ENCODE data around the gene MICAL2.

The MICAL2 gene

DNA sequence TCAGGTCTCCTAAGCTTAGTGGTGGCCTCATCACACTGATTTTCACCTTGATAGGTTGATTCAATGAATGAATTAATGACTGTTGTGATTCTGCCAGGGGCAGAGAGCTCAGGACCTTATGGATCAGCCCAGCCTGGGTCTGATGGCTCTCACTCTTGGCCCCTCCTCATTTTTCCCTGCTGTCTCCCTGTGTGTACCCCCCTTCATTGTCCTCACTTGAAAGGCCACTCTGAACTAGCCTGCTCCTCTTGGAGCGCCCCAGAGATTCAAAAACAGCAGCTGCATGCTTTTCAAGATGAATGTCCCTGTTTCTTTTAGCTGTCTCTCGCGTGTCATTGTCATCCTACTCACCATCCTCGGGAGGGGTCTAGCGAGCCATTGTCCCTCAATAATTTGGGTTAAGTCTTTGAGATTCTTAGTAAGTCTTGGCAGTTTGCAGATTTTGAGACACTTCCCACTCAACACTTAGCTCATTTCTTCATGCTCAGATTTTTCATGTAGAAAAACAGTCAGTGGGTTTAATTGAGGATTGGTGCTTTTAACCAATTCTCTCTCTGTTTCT is 42.5 kb upstream of the MICAL2 start:
- H3K9me3 ChIP-seq = peaks cover 7% of the 10 kb centered on the region
- H3K4me1 ChIP-seq = peaks cover 6% of the 10 kb centered on the region; the same call in 1 of the 2 replicates
- no peak overlapping the region for H3K4me2 ChIP-seq
- no peaks in the 10 kb centered on the region for H3K27me3 ChIP-seq
- H4K20me1 ChIP-seq = no peaks in the 10 kb centered on the region
- no peaks in the 10 kb centered on the region for H3K36me3 ChIP-seq
- no peak overlapping the region for H3K4me3 ChIP-seq
- no peak overlapping the region for H3K27ac ChIP-seq
- no peak overlapping the region for H3K9ac ChIP-seq
- no peak for TF ChIP-seq Cebpa-rat (IDR thresholded peaks at IDR 0.05)

DNA sequence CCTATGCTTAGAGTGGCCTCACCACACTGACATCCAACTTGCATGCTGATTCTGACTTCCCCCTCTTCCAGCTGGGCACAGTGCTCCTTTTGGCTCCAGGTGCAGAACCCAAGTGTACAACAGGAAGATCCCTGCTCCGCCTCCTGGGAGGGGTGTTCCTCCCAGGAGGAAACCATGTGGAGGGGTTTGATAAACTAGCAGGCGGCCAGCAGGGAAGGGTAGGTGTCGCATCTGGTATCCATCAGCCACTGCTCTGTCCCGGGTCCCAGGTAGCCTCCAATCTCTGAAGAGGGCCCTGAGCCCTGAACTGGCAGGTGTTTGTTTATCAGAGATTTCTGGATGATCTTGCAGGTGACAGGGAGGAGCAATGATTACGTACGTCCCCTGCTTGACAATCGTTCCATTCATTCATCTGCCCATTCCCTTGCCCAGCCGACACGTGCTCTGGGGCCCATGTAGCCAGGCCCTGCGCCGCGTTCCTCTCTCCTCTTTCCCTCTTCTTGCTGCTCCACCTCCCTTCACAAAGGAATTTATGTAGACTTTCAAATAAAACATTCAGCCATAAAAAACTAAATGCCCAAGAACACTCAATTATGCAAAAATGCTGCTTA is 41.2 kb upstream of the MICAL2 start:
- H3K4me1 ChIP-seq = peaks cover 6% of the 10 kb centered on the region; the same call in 1 of the 2 replicates
- H3K9me3 ChIP-seq = peaks cover 7% of the 10 kb centered on the region
- no peaks in the 10 kb centered on the region for H3K27me3 ChIP-seq
- H4K20me1 ChIP-seq = no peaks in the 10 kb centered on the region
- peak overlapping the region; percentile 43 for H3K4me2 ChIP-seq
- no peak overlapping the region for H3K9ac ChIP-seq
- no peak overlapping the region for H3K4me3 ChIP-seq
- TF ChIP-seq Cebpa-rat (IDR thresholded peaks at IDR 0.05) = no peak
- H3K27ac ChIP-seq = no peak overlapping the region
- H3K36me3 ChIP-seq = no peaks in the 10 kb centered on the region

DNA sequence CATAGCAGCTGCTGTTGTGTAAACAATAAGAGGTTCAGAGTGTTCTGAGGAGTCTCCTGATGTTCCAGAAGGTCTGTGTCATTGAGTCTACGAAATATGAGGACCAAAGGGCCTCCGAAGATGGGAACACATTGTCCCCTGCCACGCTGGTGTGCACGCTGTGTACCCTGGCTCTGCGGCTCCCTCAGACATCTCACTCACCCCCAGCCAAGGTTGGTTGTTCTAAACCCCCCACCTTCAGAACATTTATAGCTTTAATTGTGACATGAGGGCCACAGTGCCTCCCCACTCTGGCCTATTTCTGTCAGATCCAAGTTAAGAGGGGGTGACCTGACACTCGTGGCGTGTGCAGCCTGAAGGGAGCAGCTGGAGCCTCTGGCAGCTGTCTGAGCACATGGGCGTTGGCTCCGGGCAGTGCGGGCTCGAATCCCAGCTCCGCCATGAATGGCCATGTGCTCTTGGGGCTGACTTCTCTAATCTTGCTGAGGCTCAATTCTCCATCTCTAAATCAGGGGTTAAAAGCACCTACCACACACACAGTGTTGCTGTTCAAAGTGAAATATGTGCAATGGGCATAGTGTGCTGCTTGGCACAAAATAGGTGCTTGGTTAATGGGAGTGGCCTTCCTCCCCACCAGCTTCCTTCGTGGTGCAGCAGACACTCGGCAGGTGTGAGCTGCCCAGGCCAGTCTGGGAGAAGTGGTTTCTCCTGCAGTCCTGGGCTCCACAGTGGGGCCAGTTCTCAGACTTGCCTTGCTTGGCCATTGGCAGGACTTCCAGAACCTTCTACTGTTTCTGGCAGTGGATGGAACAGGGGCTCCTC is 39.7 kb upstream of the MICAL2 start:
- no peak overlapping the region for H3K27ac ChIP-seq
- no peak for TF ChIP-seq Cebpa-rat (IDR thresholded peaks at IDR 0.05)

DNA sequence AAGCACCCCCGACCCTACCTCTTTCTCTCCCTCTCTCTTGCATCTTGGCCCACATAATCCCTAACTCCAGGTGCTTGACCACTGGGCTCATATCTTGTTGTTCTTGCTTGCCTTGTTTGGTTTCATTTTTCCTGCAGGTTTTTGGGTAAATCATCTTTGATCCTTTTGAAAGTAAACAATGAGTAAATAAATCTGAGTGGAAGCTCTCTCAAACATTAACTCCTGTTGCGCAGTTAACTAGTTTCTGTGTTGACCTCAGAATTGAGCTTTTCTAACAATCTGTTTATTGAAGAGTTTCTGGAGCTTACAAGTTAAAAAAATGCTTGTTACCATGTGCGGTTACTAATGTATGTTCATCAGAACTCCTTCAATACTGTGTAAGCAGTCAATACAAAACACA is 38.8 kb upstream of the MICAL2 start:
- Histone ChIP-seq H3K27me3 (no peaks in the 10 kb centered on the region), H3K36me3 (no peaks in the 10 kb centered on the region), H4K20me1 (no peaks in the 10 kb centered on the region), H3K27ac (no peak overlapping the region), H3K4me1 (peaks cover 9% of the 10 kb centered on the region; the same call in 1 of the 2 replicates), H3K9ac (no peak overlapping the region), H3K4me2 (no peak overlapping the region), H3K9me3 (no peaks in the 10 kb centered on the region), H3K4me3 (no peak overlapping the region)
- no peak for TF ChIP-seq Cebpa-rat (IDR thresholded peaks at IDR 0.05)

More for the DNA sequence above, 39.7 kb upstream of the MICAL2 start:
- Histone ChIP-seq H3K36me3 (no peaks in the 10 kb centered on the region), H3K4me2 (no peak overlapping the region), H3K4me3 (no peak overlapping the region), H3K9ac (no peak overlapping the region), H3K27me3 (no peaks in the 10 kb centered on the region), H3K9me3 (no peaks in the 10 kb centered on the region), H3K4me1 (peaks cover 9% of the 10 kb centered on the region; the same call in 1 of the 2 replicates), H4K20me1 (no peaks in the 10 kb centered on the region)

DNA sequence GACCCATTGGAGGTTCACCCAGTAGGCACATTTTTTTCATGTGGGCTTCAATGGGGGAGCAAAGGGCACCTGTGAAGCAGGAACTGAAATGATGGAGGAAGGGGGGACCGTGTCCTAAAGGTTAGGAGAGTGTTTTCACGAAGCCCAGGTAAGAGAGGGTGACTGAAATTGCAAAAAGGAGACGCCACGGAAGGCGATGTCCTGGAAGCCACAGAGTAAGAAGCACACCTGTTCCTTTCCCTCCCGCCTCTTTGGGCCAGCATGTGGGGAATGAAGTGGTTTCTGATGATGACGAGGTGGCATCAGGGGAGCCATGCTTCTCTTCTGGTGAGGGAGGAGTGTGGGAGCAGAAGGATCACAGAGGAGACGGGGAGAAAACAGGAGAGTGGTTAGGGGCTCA is 37.0 kb upstream of the MICAL2 start:
- peaks cover 9% of the 10 kb centered on the region; the same call in 1 of the 2 replicates for H3K4me1 ChIP-seq
- no peak for TF ChIP-seq Cebpa-rat (IDR thresholded peaks at IDR 0.05)
- H4K20me1 ChIP-seq = no peaks in the 10 kb centered on the region
- no peak overlapping the region for H3K4me3 ChIP-seq
- no peaks in the 10 kb centered on the region for H3K9me3 ChIP-seq
- H3K27me3 ChIP-seq = no peaks in the 10 kb centered on the region
- H3K9ac ChIP-seq = no peak overlapping the region
- H3K4me2 ChIP-seq = no peak overlapping the region
- H3K36me3 ChIP-seq = no peaks in the 10 kb centered on the region
- H3K27ac ChIP-seq = no peak overlapping the region

DNA sequence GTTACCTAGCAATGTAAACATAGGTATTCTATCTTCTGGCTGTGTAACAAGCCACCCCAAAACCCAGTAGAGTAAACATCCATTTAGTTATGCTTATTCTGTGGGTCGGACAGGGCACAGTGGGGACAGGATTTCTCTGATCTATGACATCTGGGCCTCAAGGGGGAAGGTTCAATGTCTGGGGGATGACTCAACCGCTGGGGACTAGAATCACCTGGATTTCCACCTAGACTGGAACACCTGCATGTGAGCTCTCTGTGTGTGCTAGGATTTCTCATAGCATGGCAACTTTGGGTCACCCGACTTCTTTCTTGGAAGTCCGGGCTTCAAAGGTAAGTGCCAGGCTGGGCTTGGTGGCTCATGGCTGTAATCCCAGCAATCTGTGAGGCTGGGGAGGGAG is 36.5 kb upstream of the MICAL2 start:
- Histone ChIP-seq H3K4me3 (no peak overlapping the region), H3K36me3 (no peaks in the 10 kb centered on the region), H3K27me3 (no peaks in the 10 kb centered on the region), H3K4me1 (peaks cover 8% of the 10 kb centered on the region; the same call in 1 of the 2 replicates), H3K9ac (no peak overlapping the region), H3K27ac (no peak overlapping the region), H3K9me3 (no peaks in the 10 kb centered on the region), H3K4me2 (no peak overlapping the region), H4K20me1 (no peaks in the 10 kb centered on the region)
- no peak for TF ChIP-seq Cebpa-rat (IDR thresholded peaks at IDR 0.05)

DNA sequence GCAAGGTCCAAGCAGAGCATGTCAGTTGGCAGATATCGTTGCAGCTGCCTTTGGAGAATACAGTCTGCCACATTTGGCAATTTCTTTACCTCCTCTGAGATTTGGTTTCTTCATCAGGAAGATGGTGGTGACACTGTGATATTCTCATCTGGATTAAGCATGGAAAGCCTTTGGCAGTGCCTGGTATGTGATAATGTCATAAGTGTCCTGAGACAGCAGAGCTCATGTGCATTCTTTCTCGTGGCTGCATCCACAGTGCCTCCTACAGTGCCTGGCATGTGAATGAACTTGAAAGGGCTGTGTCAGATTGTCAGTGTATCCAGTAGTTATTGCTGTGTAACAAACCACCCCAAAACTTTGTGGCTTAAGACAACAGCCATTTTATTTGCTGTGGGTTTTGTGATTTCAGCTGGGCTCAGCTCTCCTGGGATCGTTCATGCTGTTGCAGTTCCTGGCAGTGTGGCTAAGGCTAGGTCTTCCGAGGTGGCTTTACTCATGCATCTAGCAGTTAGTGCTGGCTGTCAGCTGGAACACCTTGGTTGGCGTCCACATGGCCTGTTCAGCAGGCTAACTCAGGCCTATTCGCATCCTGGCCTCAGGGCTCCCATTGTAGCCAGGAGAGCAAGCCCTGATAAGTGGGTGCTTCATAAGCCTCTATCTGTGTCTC is 35.7 kb upstream of the MICAL2 start:
- H4K20me1 ChIP-seq = no peaks in the 10 kb centered on the region
- no peaks in the 10 kb centered on the region for H3K9me3 ChIP-seq
- no peaks in the 10 kb centered on the region for H3K27me3 ChIP-seq
- no peaks in the 10 kb centered on the region for H3K36me3 ChIP-seq
- H3K4me2 ChIP-seq = no peak overlapping the region
- H3K9ac ChIP-seq = no peak overlapping the region
- no peak overlapping the region for H3K27ac ChIP-seq
- 0 out of 2 replicates have a peak, but pooled peaks cover 3% of the 10 kb centered on the region for H3K4me1 ChIP-seq
- H3K4me3 ChIP-seq = no peak overlapping the region
- no peak for TF ChIP-seq Cebpa-rat (IDR thresholded peaks at IDR 0.05)

DNA sequence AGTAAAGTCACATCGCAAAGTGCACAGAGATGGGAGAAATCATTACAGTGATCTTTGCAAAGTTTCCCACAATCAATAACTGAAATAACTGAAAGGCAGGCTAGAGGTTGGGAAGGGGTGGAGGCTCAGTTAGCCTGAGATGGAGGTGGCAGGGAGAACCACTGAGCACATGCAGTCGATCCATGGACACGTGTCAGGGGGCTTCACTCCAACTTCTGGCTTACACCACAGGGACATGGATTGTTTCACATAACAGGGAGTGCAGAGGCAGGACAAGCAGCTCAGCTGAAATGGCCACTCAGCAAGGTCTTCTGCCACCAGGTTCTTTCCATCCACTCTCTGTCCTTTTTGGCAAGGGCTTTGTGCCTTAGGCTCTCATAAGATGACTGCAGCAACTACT is 35.1 kb upstream of the MICAL2 start:
- Histone ChIP-seq H3K4me1 (0 out of 2 replicates have a peak, but pooled peaks cover 3% of the 10 kb centered on the region), H3K27ac (no peak overlapping the region)

DNA sequence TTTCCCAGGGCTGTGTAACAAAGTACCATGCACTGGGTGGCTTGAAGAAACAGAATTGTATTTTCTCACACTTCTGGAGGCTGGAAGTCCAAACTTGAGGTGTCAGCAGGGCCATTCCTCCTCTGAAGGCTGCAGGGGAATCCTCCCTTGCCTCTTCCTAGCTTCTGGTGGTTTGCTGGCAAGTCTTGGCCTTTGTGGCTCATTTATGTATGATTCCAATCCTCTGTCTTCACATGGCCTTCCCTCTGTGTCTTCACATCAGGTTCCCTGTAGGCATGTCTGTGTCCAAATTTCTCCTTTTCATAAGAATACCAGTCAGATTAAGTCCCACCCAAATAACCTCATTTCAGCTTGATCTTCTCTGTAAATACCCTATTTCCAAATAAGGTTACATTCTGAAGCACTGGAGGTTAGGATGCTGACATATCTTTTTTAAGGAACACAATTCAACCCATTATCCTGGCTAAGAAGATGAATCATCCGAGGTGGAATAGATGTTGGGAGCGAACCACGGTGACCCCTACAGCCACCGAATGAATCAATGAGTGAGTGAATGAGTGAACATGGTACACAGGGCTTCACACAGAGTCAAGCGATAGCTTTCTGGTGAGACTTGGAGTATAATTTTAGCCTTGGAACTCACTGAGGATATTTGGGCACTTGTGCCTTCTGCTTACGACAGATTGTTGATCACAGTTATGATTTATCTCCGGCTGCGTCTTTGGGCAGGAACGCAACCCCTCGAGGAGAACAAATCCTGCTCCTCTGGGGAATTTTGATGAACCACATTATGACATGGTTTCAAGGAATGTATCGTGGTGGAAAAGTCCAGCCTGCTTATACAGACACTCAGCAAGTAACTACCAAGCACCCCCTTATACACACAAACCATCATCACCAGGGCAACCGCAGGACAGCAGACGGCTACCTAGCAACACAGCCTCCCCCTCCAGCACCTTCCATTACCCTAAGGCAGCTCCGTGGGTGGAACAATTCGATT is 34.3 kb upstream of the MICAL2 start:
- Histone ChIP-seq H3K4me1 (0 out of 2 replicates have a peak, but pooled peaks cover 3% of the 10 kb centered on the region), H3K27me3 (no peaks in the 10 kb centered on the region), H3K4me3 (no peak overlapping the region), H3K4me2 (no peak overlapping the region), H3K36me3 (no peaks in the 10 kb centered on the region), H3K27ac (no peak overlapping the region), H3K9me3 (no peaks in the 10 kb centered on the region), H4K20me1 (no peaks in the 10 kb centered on the region), H3K9ac (no peak overlapping the region)
- TF ChIP-seq Cebpa-rat (IDR thresholded peaks at IDR 0.05) = no peak

More for the DNA sequence above, 35.1 kb upstream of the MICAL2 start:
- no peaks in the 10 kb centered on the region for H3K27me3 ChIP-seq
- no peaks in the 10 kb centered on the region for H3K9me3 ChIP-seq
- H3K4me3 ChIP-seq = no peak overlapping the region
- no peak overlapping the region for H3K4me2 ChIP-seq
- H3K9ac ChIP-seq = no peak overlapping the region
- no peaks in the 10 kb centered on the region for H3K36me3 ChIP-seq
- no peak for TF ChIP-seq Cebpa-rat (IDR thresholded peaks at IDR 0.05)
- H4K20me1 ChIP-seq = no peaks in the 10 kb centered on the region

Measured in BLaER1 (cell line).